ENCODE measurements around the gene SPDYE2. TPM values are rescaled to one million over a fixed set of nuclear protein-coding genes. Genes with fewer than 3 reads are reported as not detected.
"Not testable (repeated sequence)": the region's sequence is repeated elsewhere in the genome, so short reads cannot be mapped to it uniquely, and the experiment has no call there.

SPDYE2 gene, protein sequence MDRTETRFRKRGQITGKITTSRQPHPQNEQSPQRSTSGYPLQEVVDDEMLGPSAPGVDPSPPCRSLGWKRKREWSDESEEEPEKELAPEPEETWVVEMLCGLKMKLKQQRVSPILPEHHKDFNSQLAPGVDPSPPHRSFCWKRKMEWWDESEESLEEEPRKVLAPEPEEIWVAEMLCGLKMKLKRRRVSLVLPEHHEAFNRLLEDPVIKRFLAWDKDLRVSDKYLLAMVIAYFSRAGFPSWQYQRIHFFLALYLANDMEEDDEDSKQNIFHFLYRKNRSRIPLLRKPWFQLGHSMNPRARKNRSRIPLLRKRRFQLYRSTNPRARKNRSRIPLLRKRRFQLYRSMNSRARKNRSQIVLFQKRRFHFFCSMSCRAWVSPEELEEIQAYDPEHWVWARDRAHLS
- polyA plus RNA-seq (2011; rRNA removed) (0.11 TPM in 1 of 2 replicates, not detected in the other), polyA plus RNA-seq (2017; fragmentation: RNase III; extraction: RNeasy Plus Mini Kit Qiagen cat#74134 plus additional on column Dnase treatment) (not detected in 3 replicates), polyA minus RNA-seq (2011; rRNA and poly(A)+ RNA removed) (not detected in 2 replicates)
- polyA plus RNA-seq (2012; cell fraction: cytosol; rRNA removed): not detected in 2 replicates
- polyA plus RNA-seq (2012; cell fraction: nucleus; rRNA removed): not detected in 2 replicates

GRCh38 chr7:102550808-102551422 lies at the start of gene SPDYE2:
TSS of gene SPDYE2 (plus strand) at chr7:102551226. CDS start at chr7:102553256, 2,030 bp downstream.
- H3K9me3 ChIP-seq; H3K4me3 ChIP-seq; H3K27ac ChIP-seq; H3K4me1 ChIP-seq; POLR2A ChIA-PET; CTCF ChIA-PET; DNase-seq (ENCODE audit: low read depth in 1 of 2, low spot score in 1 of 2); FAIRE-seq; H3K4me2 ChIP-seq: not testable (repeated sequence)
- WGBS (ENCODE audit: missing lambda C conversion rate): no CpG with 5 or more reads among the region's 6 CpGs
- peak in 1 of 2 experiments; percentile 26; a peak in 3 of 6 replicates for ATAC-seq

DNA sequence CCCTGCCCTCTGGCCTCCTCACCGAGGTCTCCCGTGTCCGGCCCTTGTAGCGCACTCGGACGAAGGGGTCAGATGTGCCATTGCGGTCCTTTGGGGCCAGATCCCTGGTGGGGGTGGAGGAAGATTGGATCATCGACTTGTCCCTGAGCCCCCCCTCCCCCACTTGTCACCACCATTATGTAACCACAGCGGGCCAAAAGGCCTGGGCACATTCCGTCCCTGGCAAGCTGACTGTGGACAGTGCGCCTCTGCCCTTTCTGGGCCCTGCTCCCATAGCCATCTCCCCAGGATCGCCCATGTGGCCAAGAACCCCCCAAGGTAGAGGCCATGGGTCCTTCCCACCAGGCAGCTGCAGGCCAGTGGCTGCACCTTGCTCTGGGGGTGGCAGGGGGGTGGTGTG lies 47.9 kb upstream of the SPDYE2 start:
- DNase-seq (ENCODE audit: low read depth in 1 of 2, low spot score in 1 of 2); ATAC-seq; H3K4me2 ChIP-seq; POLR2A ChIA-PET; H3K27ac ChIP-seq; H3K4me1 ChIP-seq; H3K9me3 ChIP-seq; CTCF ChIA-PET; H3K4me3 ChIP-seq; FAIRE-seq: not testable (repeated sequence)
- WGBS (ENCODE audit: missing lambda C conversion rate): no CpG with 5 or more reads among the region's 12 CpGs

DNA sequence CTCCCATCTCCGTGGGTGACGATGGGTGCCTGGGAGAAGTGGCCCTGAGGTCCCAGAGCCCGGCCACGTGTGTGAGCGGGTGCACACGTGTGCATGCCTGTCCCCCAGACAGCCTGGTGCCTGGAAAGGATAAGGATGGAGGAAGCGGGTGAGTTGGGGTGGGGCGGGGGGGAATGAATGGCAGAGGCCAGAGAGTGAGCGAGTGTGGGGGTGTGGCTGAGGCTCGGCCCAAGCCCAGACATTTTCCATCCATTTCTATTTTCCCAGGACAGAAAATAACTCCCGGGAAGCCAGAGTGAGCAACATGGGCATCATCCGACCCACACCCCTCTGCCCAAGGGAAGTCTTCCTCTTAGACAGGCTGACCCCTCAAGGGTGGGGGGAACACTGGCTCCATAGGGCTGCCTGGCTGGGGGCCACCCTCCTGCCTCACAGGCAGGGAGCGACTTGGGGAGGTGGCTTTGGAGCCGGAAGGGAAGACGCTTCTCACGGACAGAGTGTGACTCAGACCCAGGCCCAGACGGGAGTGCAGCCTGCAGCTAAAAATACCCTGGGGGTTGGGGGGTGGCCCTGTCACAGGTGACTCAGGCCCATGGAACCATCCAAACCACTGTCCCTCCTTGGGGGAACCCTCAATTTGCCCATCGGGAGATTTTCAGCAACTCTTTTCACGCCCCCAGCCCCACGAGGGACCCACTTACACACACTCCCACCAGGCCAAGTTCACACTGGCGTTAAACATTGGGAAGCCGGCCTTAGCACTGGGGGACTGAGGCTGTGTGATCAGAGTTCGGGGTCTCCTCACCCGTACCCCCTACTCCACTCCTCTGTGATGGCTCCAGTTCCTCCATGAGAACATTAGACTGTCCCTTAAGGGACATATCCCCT lies 45.5 kb upstream of the SPDYE2 start:
- H3K4me2 ChIP-seq; H3K9me3 ChIP-seq; CTCF ChIA-PET; POLR2A ChIA-PET; H3K4me3 ChIP-seq; FAIRE-seq; H3K4me1 ChIP-seq; DNase-seq (ENCODE audit: low read depth in 1 of 2, low spot score in 1 of 2): not testable (repeated sequence)
- no CpG with 5 or more reads among the region's 24 CpGs for WGBS (ENCODE audit: missing lambda C conversion rate)
- H3K27ac ChIP-seq: peak overlapping the region; percentile 37 to 67; a peak in 5 of 6 replicates
- peak; percentile 88 to 91 for ATAC-seq

GRCh38 chr7:102507410-102508088 lies 43.5 kb upstream of the SPDYE2 start:
- FAIRE-seq; H3K4me1 ChIP-seq; H3K4me2 ChIP-seq; H3K4me3 ChIP-seq; DNase-seq (ENCODE audit: low read depth in 1 of 2, low spot score in 1 of 2); ATAC-seq; CTCF ChIA-PET; POLR2A ChIA-PET; H3K9me3 ChIP-seq: not testable (repeated sequence)
- 97% methylated on average over 2 of the region's 8 CpGs for WGBS (ENCODE audit: missing lambda C conversion rate)
- peak overlapping the region; percentile 43 to 82; a peak in 4 of 6 replicates for H3K27ac ChIP-seq

DNA sequence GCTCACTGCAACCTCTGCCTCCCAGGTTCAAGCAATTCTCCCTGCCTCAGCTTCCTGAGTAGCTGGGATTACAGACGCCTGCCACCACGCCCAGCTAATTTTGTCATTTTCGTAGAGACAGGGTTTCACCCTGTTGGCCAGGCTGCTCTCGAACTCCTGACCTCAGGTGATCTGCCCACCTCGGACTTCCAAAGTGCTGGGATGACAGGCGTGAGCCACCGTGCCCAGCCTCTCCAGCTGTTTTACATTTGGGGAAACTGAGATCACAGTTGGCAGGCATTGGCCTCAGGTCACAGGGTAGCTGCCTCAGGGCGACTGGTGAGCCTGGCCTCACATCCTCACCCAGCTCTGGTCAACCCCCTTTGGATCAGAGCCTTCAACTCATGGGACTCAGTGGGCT lies 40.5 kb upstream of the SPDYE2 start:
- CTCF ChIA-PET: not testable (repeated sequence)

DNA sequence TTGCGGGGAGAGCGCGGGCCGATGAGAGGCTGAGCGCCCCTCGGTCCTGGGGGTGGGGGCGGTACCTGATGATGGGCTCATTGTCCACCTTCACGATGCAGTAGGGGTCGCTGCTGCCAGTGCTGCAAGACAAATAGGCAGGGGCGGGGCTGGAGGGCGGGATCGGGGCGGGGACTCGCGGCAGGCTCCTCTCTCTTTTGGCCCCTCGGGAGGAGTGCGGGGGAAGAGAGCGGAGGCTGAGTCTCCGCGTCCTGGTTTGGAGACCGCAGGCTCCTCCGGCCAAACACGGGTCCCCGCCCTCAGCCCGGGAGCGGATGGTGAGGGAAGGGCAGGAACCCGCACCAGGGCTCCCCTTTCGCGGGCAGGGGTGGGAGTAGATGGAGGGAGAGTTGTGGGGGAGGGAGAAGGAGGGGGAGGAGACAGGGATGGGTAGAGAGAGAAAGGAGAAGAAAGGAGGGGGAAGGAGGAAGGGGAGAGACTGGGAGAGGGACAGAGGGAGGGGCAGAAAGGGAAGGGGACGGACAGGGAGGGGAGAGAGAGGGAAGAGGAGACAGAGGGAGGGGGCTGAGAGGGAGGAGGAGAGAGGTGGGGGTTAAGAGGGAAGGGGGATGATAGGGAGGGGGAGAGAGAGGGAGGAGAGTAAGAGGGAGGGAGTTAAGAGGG lies 39.0 kb upstream of the SPDYE2 start:
- DNase-seq (ENCODE audit: low read depth in 1 of 2, low spot score in 1 of 2); H3K4me2 ChIP-seq; CTCF ChIA-PET; H3K4me1 ChIP-seq; H3K9me3 ChIP-seq; FAIRE-seq; POLR2A ChIA-PET; H3K4me3 ChIP-seq; H3K27ac ChIP-seq: not testable (repeated sequence)
- WGBS (ENCODE audit: missing lambda C conversion rate): no CpG with 5 or more reads among the region's 30 CpGs
- peak; percentile 48 to 76 for ATAC-seq

More for the DNA sequence above, 40.5 kb upstream of the SPDYE2 start:
- H3K27ac ChIP-seq; H3K9me3 ChIP-seq; H3K4me2 ChIP-seq; ATAC-seq; FAIRE-seq; H3K4me3 ChIP-seq; POLR2A ChIA-PET; DNase-seq (ENCODE audit: low read depth in 1 of 2, low spot score in 1 of 2): not testable (repeated sequence)
- peaks cover 12% of the 10 kb centered on the region for H3K4me1 ChIP-seq
- 62% methylated on average over 6 of the region's 8 CpGs for WGBS (ENCODE audit: missing lambda C conversion rate)

- H3K4me1 ChIP-seq, H3K9me3 ChIP-seq, ATAC-seq, FAIRE-seq, CTCF ChIA-PET, POLR2A ChIA-PET: not testable (repeated sequence)
- peak overlapping the region; percentile 66 to 92; a peak in 5 of 6 replicates for H3K27ac ChIP-seq
- H3K4me3 ChIP-seq: 0 out of 3 replicates have a peak overlapping the region, but pooled peaks have one; percentile 29
- peak in 1 of 2 experiments; percentile 64 for DNase-seq (ENCODE audit: low read depth in 1 of 2, low spot score in 1 of 2)
- H3K4me2 ChIP-seq: peak overlapping the region; percentile 90
- WGBS (ENCODE audit: missing lambda C conversion rate): 62% methylated on average over 5 of the region's 5 CpGs
Observed at GRCh38 chr7:102512642-102513221, 38.3 kb upstream of the SPDYE2 start.

- POLR2A ChIA-PET; H3K9me3 ChIP-seq; H3K4me3 ChIP-seq; H3K27ac ChIP-seq; H3K4me2 ChIP-seq; CTCF ChIA-PET; H3K4me1 ChIP-seq; DNase-seq (ENCODE audit: low read depth in 1 of 2, low spot score in 1 of 2); FAIRE-seq: not testable (repeated sequence)
- no CpG with 5 or more reads among the region's 15 CpGs for WGBS (ENCODE audit: missing lambda C conversion rate)
- ATAC-seq: peak; percentile 23 to 30
Observed at GRCh38 chr7:102514881-102515721, 35.9 kb upstream of the SPDYE2 start.

GRCh38 chr7:102515889-102516288 lies 35.1 kb upstream of the SPDYE2 start:
- not testable (repeated sequence) for H3K4me2 ChIP-seq, FAIRE-seq

More at GRCh38 chr7:102515889-102516288, 35.1 kb upstream of the SPDYE2 start:
- H3K27ac ChIP-seq; DNase-seq (ENCODE audit: low read depth in 1 of 2, low spot score in 1 of 2); POLR2A ChIA-PET; H3K9me3 ChIP-seq; CTCF ChIA-PET; H3K4me3 ChIP-seq; H3K4me1 ChIP-seq: not testable (repeated sequence)
- peak; percentile 14 to 23 for ATAC-seq
- no CpG with 5 or more reads among the region's 3 CpGs for WGBS (ENCODE audit: missing lambda C conversion rate)

Data from A549 (cell line).